Activated gamma-delta T cell (primary cell): ENCODE data around the gene DNAAF8.
A peak's percentile ranks its signal among the peaks of the same experiment; 100 is the strongest.

ENCODE experiments used
- DNase-seq: peaks from one replicate; lab custom pipeline; 2025; lab: John Stamatoyannopoulos, UW

DNAAF8 gene

DNA sequence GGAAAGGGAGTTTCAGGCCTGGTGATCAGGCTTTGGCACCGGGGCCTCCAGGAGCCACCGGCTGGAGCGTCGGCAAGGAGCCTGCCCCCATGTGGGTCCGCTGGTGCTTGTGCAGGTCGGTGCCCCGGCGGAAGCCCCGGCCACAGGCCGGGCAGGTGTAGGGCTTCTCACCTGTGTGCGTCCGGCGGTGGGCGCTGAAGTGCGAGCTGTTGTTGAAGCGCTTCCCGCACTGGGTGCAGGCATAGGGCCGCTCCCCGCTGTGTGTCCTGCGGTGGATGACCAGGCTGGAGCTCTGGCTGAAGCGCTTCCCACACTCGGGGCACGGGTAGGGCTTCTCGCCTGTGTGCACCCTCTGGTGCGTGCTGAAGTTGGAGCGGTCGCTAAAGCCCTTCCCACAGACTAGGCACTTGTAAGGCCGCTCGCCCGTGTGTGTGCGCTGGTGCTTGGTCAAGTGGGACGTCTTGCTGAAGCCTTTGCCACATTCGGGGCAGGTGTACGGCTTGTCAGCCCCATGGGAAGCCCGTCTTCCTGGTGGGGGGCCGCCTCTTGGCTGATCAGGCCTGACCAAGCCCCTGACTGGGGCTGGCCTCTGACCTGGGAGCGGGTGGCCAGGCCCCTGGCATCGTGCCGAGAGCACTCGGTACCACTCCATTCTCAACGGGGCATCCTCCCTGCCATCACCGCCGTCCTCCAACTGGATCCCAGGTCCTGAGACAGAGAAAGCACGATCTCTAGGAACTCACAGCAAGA lies 18.2 kb downstream of the DNAAF8 start:
- no peak for DNase-seq

DNA sequence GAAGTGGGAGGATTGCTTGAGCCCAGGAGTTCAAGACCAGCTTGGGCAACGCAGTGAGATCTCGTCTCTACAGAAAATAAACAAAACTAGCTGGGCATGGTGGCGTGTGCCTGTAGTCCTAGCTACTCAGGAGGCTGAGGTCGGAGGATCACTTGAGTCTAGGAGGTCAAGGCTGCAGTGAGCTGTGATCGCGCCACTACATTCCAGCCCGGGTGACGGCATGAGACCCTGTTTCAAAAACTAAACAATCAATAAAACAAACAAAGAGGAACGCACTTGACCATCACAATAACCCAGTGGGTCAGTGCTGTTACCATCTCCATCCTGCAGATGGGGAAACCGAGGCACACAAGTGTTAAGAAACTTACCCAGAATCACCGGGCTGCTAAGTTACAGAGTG lies 18.9 kb downstream of the DNAAF8 start:
- DNase-seq = no peak

DNA sequence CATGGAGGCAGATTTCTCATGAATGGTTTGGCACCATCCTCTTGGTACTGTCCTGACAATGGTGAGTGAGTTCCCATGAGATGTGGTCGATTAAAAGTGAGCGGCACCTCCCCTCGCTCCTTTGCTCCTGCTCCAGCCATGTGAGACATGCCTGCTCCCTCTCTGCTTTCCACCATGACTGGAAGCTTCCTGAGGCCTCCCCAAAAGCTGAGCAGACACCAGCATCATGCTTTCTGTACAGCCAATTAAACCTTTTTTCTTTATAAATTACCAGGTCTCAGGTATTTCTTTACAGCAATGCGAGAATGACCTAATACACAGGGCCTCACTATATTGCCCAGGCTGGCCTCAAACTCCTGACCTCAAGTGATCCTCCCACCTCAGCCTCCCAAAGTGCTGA lies 20.5 kb downstream of the DNAAF8 start:
- DNase-seq = no peak

DNA sequence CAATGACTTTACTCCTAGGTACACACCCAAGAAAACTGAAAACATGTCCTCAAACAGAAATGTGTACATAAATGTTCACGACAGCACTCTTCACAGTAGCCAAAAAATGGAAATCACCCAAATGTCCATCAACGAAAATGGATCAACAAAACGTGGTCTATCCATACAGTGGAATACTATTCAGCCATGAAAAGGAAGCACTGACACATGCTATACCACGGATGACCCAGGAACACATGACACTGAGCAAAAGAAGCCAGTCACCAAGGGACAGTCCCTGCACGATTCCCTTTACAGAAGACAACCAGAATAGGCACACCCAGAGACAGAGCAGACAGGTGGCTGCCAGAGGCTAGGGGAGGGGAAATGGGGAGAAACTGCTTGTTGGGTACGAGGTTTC lies 21.4 kb downstream of the DNAAF8 start:
- DNase-seq = no peak

DNA sequence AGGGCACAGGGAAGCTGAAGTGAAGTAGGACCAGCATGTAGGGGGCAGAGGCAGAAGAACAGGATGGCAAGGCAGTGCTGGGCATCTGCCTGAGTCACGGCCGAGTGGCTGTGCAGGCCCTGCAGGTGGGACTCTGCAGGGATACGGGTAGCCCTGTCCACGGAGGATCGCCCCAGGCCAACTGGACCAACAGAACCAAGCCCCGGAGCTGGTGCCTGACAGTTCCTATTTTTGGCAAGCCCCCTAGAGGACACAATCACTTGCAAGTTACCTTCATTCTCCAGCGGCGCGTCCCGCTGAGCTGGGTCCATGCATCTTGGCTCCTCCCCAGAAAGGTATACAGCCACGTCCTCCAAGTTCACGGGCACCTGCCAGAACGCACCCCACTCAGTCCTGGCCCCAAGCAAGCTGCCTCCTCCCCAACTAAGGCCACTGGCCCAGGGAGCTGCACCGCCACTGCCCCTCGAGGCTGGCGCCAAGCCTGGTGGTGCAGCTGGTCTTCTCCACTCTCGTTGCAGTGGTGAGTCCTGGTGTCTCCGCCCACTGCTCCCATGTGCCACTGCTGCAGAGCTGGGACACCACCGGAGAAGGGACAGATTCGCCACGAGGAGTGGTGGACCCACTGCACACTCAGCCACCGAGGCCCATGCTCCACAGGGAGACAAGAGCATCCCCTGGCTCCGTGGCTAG lies 26.0 kb downstream of the DNAAF8 start:
- no peak for DNase-seq

DNA sequence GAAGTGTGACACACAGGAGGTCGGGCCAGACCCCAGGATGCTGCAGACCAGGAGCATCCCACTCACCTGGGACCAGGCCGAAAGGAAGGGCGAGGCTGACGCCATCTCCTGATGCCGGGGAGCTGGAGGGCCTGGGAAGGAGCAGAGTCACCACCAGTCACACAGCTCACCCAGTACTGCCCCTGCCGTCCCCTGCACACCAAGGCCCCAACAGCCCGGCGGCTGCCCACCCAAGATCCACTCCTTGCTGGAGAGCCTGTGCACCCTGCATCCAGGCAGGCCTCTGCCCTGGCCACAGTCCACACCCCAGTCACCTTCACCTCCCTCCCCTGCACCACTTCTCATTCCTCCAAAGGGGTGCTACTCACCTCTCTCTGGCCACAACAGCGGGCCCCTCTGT lies 27.9 kb downstream of the DNAAF8 start:
- no peak for DNase-seq

DNA sequence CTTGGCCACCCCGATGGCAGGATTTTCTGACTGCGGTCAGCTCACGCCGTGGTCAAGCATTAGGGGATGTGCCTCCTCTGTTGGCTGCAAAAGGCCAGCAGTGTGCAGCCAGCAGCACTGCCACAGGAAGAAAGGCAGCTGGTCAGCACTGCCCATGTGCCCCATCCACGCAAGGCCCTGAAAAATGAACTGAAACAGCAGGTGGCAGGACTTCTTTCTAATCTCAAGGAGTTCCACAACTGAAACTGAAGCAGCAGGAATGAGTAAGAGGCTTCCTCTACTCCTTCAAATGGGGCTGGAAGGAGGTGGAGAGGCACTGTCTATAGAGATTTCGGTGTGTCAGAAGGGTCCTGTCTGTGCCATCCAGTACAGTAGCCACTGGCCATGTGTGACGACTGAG lies 29.5 kb downstream of the DNAAF8 start:
- no peak for DNase-seq

DNA sequence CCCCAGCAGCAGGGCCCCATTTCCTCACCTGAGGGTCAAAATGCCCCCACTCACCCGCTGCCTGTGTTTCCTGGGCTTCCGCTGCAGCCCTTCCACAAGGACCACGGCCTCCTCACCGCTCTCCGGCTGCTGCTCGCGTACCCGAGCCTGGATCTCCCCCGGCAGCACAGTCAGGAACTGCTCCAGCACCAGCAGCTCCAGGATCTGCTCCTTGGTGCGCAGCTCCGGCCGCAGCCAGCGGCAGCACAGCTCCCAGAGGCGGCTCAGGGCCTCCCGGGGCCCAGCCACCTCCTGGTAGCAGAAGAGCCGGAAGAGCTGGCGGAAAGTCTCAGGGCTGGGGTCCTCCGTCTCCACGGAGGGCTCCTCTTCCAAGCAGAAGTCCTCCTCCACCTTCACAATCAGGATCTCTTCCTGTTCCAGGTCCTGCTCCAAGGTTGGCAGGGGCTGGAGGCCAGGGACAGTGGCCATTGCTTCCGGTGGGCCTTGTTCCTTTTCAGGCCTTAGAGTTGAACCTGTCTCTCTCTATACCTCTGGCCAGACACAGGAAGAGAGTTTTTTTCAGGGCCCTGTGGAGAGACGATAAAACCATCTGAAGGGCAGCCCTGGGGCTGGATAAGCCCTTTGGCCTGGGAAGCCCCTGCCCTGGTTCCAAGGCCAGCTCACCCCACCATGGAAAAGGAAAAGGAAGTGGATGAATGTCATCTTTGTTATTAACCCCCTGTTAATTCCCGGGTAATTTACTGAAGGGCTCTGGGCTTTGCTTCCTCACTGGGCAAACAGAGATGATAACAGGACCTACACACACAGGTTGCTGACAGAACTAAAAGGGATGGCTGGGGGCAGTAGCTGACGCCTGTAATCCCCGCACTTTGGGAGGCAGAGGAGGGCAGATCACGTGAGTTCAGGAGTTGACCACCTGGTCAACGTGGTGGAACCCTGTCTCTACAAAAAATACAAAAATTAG lies 31.5 kb downstream of the DNAAF8 start:
- DNase-seq = no peak

DNA sequence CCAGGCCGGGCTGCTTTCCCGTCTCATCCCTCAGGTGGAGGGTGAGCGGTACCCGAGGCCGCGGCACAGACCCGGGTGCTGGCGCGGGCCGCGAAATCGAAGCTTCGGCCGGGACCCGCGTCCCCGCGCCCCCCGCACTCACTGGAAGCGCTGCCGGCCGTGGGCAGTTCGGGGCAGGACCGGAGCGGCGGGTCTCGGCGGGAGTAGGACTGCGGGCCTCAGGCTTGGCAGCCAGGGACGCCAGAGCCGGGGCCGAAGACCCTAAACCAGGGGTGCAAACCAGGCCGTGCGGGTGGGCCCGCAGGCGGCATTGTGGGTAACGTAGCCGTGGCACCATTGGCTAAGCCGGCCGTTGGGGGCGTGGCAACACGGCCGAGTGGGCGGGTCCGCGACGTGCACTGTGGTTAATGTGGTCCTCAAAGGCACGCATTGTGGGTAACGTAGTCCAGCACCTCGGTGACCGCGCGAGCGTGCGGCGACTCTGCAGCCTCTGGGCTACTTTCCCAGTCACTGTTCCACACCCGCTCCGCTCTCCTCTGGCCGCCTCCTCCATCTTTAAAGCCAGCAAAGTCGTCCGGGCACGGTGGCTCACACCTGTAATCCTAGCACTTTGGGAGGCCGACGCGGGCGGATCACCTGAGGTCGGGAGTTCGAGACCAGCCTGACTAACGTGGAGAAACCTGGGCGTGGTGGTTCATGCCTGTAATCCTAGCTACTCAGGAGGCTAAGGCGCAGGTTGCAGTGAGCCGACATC lies 32.7 kb downstream of the DNAAF8 start, which contains the start of gene ZNF500:
Gene ZNF500, minus strand, starts transcription at position 288 of the 754 bp plus-strand sequence. CDS start 1,184 bp downstream, outside the sequence.
- DNase-seq = peak; percentile 90

DNA sequence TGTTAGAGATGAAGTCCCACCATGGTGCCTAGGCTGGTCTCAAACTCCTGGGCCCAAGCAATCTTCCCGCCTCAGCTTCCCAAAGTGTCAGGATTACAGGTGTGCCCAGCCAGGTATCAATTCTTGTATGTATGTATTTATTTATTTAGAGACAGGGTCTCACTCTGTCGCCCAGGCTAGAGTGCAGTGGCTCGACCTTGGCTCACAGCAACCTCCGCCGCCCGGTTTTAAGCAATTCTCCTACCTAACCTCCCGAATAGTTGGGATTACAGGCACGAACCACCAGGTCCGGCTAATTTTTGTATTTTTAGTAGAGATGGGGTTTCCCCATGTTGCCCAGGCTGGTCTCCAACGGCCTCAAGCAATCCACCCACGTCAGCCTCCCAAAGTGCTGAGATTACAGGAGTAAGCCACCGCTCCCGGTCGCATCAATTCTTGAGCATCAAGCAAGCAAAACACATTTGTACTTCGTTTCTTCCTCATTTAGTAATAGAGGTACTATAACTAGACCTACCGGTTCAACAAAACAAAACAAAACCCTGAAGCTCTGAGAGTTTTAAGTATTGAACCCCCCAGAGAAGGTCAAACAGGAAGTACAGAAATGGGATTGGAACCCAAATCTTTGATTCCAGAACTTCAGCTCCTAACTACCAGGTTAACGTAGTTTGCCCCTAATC lies 33.7 kb downstream of the DNAAF8 start:
- DNase-seq = no peak

DNA sequence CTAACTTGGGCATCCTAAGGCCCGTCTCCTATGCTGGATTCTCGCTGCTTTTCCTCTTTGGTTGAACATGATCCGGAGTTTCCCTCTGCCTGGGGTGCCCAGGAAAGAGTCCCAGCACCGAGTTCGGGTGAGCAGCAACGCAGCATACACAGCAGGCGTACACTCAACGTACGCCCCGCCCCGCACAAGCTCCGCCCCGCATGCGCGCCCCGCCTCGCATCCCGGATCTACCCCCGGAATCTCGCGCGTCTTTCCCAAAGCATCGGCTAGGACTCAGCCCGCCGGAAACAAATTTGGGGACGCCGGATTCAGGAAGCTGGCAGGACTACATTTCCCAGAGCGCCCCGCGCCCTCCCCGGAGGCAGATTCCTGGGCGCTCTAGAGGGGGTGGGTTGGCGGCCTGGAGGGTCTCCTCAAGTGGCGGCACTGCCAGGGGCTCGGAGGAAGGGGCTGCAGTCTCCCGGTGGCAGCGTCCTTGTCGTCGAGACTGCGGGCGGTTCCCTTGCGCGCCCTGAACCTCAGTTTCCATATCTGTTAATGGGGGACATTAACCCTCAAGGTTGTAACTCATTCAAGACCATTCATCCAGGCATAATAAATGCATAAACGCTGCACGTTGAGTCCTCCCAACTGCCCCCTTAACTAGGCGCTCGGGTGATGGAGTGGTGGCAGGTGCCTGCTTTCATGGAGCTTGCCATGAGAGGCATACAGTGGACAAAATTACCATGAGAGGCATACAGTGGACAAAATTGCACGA lies 34.4 kb downstream of the DNAAF8 start:
- peak; percentile 63 for DNase-seq

DNA sequence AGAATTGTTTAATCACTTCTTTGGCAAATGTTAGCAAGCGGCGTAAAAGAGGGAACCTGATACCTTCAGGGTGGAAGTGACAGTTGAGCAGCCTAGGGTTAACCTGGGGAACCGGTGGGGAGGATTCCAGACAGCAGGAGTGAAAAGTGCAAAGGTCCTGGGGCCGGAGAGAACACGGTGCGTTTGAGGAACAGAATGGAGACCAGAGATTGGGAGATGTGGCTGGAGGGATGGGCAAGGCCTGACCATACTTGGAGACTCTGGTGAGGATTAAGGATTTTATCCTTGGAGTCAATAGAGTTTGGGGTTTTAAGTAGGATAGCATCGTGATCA lies 34.9 kb downstream of the DNAAF8 start:
- no peak for DNase-seq

DNA sequence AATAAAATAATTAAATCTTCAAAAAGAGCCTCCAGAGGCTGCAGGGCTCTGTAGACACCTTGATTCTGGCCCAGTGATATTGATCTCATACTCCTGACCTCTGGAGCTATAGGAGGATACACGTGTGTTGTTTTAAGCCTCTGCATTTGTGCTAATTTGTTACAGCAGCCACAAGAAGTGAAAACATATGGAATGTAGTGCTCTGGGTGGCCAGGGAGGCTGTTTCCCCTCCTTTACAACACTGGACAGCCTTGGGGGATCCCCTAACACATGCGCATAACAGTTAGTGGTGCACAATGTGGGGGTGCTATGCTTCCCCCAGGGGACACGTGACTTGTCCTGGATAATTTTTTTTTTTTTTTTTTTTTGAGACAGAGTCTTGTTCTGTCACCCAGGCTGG lies 37.3 kb downstream of the DNAAF8 start:
- DNase-seq = no peak

DNA sequence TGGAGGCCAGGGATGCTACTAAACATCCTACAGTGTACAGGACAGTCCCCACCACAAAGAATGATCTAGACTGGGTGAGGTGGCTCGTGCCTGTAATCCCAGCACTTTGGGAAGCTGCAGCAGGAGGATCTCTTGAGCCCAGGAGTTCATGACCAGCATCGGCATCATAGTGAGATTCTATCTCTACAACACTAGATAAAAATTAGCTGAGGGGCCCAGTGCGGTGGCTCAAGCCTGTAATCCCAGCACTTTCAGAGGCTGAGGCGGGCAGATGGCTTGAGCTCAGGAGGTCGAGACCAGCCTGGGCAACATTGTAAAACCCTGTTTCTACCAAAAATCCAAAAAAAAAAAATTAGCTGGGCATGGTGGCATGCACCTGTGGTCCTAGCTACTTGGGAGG lies 38.0 kb downstream of the DNAAF8 start:
- DNase-seq = no peak

DNA sequence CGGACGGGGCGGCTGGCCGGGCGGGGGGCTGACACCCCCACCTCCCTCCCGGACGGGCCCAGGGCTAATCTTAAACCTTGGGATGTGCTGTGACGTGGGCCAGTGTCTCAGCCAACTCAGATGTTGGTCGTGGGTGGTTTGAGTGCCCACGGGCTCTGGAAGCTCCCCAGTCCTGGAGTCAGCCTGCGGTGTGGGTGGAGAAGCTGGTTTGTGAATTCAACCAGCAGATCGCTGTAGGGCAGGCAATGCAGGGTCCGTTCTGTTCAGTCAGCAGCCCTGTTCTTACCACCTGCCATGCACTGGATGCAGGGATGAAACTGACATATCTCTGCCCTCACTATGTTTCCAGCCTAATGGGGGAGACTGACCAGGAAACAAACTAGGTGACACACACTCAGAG lies 40.7 kb downstream of the DNAAF8 start:
- DNase-seq = no peak

DNA sequence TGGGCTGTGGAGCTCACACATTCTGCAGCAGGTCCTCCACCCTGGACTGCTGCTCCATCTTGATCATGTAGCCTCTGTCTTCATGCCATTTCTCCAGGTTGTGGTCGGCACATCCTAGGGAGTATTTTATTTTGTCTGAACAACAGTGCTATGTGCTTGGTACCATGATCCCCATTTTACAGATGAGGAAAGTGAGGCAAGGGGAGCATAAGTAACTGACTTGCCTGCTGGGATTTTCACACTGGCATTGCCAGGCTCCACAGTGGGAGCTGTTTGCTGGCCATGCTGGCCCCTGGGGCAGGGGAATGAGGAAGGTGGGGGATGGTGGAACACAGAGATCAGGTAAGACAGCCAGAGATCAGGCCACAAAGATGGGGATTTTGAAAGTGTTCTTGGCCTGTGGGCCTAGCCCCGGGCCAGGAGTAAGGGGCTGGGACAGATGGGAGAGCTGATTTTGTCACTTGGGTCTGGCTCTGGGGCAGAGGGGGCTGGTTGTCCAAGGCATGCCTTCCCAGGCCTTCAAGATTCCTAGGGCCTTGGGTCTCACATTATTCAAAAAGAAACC lies 41.9 kb downstream of the DNAAF8 start:
- DNase-seq = no peak

DNA sequence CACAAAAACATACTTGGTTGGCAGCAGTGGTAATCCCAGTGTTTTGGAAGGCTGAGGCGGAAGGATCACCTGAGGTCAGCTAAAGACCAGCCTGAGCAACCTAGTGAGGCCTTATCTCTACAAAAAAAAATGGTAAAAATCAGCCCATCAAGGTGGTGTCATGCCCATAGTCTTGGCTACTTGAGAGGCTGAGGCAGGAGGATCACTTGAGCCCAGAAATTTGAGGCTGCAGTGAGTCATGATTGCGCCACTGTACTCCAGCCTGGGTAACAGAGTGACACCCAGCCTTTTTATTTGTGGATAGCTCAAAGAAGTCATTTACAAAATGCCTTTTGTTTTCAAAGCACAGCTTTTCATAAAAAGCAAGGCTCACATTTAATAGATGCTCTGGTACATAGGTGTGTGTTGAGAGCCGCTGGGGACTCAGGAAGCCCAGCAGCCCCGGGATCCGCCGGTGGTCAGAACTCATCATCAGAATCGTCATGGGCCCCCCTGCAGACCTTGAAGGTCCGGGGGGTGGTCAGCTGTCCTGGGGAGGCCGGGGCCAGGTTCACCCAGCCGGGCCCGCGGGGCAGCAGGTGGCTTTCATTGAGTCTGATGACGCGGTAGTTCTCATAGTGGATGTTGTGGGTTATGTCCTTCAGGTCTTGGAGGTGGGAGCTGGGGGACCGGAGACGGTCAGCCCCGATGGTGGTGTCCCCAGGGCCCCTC lies 43.2 kb downstream of the DNAAF8 start:
- DNase-seq = no peak

DNA sequence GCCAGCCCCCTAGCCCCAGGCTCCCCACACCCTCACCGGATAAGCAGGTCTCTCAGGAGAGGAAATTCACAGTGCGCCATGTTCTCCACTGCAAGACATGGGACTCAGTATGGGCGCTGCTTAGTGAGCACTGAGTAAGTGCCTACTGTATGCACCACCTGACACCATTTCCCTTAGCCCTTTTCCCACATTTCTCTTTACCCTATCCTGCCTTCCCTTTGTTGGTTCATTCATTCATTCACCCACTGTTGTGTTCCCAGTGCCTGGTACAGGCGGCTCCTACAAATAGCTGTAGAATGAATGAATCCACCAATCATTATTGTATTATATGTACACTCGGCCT lies 43.7 kb downstream of the DNAAF8 start:
- no peak for DNase-seq

DNA sequence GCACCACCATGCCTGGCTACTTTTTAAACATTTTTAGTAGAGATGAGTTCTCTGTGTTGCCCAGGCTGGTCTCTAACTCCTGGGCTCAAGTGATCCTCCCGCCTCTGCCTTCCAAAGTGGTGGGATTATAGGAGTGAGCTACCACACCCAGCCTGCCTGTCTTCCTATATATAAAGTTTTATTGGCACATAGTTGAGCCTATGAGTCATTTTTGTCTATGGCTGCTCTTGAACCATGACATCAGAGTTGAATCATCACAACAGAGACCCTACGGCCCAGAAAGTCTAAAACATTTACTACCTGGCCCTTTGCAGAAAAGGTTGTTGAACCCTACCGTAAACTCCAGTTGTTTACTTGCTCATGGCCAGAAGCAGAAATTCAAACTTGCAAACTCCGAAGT lies 45.9 kb downstream of the DNAAF8 start:
- DNase-seq = no peak
